DLD1 (cell line): ENCODE measurements around the gene NEURL3.

Source experiments
- in situ Hi-C: cut with HindIII; loops from 2 replicates; pipeline ENCODE4 v1.10.0; 2017; ENCODE audit warnings: low sequenced_read_pairs

The NEURL3 gene

DNA sequence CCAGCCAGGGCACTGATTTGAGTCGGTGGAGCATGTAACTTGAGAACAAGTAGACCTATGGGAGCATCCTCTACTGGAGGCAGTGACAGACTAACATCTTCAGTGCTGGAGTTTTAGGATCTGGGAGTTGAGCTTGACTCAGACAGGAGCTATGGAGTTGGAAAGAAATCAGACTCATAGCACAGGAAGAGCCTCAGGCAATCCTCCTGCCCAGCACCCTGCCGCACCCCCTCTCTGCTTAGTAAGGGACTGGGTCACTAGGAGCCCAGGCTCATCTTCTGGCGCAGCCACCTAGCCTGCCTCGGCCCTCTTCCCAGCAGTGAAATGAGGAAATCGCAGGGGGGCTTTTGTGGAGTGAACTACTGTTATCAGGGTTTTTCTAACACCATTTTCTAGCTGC is 35.0 kb upstream of the NEURL3 start:
- in situ Hi-C loops: no loop called here

- in situ Hi-C loops: no loop called here
These were observed 34.2 kb upstream of the NEURL3 start for GRCh38 chr2:96539215-96539920.

GRCh38 chr2:96538487-96539214 is 33.5 kb upstream of the NEURL3 start:
- in situ Hi-C loops: no loop called here

DNA sequence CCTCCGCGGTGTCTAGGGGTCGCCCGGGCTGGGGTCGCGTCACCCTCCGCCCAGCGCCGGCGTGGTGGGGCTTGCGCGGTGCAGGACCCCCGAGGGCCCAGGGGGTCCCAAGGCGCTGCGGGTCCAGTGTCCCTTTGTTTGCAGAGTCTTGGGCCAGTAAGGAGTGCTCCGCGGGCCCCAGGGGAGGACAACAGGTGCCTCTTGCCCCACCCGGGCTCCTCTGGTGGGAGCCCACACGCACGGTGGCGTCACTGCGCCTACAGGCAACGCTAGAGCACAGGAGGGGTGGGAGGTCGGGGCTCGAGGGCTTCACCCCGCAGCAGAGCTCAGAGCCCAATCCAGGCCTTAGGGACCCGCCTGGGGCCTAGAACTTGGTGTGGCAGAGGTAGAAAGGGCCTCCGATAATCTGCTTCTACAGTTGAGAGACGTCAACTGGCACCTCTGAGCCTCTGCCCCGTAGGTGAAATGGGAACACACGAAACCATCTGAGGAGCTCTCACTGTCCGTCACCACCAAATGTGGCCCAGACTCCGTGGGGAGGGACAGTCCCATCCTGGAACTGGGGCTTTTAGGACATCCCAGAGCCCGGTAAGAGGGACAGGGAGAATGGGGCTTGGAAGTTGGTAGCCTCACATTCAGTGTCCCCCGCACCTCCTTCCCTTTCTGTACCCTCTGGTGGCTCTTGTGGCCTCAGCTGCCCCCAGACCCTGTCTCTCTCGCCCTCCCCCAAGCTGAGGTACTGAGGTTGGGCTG is 32.8 kb upstream of the NEURL3 start:
- in situ Hi-C loops: no loop called here

DNA sequence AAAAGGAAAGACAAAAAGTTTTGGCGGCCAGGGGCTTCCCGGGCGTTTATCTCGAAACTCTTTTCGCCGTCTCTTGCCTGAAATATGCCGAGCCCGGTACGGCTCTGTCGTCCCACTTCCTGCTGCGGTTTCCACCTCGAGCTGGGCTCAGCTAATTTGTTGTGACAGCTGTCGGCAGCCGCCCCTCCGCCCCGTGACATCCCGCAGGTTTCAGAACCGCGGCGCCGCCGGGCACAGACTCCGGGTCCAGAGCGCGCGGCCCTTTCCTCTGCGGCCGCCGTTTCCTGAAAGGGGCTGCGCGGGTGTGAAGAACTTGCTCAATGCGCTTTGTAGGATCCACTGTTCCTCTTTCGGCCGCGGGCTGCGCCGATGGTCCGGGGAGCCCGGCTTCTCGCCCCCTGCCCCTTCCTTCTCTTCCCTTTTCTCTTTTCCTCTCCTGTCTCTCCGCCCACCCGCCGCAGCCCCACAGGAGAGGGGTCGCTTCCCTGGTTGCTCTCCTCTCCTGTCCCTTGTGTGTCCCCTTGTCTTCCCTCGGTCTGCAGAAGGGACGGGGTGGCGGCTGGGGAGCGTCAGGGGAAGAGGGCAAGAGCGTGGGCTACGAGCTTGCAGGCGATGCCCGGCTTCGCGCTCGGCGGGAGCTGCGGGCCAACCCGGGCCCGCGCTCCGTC is 32.0 kb upstream of the NEURL3 start:
- in situ Hi-C loops: no loop called here

- in situ Hi-C loops: no loop called here
These were observed 31.4 kb upstream of the NEURL3 start, which contains the start of gene ARID5A for GRCh38 chr2:96536445-96537065. ARID5A (plus strand) TSS chr2:96536752; CDS start chr2:96536827, 75 bp downstream.

- in situ Hi-C loops: no loop called here
These were observed 30.2 kb upstream of the NEURL3 start for GRCh38 chr2:96535331-96535730.

DNA sequence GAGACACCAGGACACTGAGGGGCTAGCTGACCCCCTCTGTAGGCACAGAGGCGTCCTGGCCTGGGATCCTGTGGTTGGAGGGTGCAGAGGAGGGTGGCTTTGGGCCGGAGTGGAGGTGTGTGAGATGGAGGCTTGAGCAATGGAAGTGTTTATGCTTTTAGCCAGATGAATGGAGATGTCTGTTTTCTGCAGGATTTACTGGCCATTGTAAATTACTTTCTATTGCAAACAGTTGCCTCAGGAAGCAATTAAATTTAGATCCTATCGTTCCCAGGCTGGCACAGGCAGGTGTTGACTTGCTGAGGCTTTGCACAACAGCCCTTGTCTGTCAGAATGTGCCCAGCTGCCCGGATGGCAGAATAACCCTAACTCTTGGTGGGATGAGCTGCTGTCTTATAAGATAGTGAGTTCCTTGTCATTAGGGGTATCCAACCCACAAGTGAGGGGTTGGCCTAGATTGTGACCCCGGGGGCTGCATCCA is 29.6 kb upstream of the NEURL3 start:
- in situ Hi-C loops: loop anchor here (5.0 kb wide), 1 partner anchor 87 kb away; no protein-coding TSS in a partner anchor

GRCh38 chr2:96534141-96534540 is 29.0 kb upstream of the NEURL3 start:
- in situ Hi-C loops: loop anchor here (5.0 kb wide), 1 partner anchor 87 kb away; no protein-coding TSS in a partner anchor

DNA sequence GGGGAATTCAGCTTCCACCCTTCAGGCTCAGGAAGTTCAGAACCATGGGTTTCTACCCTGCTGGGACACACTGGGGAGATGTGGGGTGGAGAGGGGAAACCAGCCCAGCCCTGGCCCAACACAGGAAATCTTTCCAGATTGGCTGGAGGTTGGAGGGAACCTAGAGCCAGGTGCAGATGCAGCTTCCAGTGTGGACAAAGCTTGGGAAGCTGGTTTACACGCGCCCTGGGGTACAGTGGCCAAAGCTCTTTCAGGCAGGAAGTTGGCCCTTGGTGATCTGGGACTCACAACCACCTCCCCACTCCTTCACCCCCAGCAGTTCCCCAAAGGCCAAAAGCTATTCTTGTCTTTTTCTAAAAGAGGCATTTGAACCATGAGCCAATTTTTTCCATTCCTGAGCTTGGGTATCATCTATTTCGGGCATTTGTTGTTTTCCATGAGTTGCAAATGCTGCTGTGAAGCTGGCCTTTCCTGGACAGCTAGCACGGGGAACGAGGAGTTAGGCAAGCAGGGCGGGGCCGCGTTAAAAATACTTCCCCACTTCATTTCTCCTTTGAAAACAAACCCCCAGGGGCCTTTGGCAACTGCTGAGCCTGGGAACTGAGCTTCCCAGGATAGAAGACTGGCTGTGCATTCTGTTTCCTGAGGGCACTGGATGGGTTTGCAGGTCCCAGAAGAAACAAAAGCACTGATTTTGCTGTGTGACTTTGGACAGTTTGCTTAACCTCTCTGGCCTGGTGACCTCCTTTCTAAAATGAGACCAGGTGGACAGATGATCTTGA is 28.3 kb upstream of the NEURL3 start:
- in situ Hi-C loops: loop anchor here (5.0 kb wide), 1 partner anchor 86 kb away; no protein-coding TSS in a partner anchor

- in situ Hi-C loops: loop anchor here (5.0 kb wide), 1 partner anchor 85 kb away; no protein-coding TSS in a partner anchor
These were observed 27.6 kb upstream of the NEURL3 start for GRCh38 chr2:96532641-96533291.

DNA sequence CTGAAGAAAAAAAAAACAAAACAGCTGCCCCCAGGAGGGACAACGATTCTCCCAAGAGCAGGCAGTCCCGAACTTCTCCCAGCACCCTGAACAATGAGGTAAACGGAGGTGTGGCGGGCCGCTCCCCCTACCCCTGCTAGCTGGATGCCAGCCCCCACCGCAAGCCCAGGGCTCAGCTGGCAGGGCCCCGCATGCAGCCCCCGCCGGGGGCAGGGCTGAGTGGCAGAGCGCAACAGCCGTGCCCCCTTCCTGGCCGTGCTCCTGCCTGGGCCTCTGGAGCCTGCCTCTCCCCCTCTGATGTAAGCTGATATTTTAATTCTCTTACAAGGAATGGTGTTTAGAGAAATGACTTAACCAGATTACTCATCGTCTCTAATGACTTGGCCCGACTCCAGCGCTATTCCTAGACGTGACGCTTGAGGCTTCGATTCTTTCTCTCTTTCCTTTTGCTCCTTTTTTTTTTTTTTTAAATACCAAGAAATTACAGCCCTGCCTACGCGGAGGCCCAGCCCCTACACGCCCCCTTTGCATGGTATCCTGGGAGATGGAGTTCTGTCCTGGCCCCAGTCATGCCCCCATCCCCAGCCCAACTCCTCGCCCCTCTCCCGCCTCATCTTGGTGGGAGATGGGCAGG is 26.8 kb upstream of the NEURL3 start:
- in situ Hi-C loops: loop anchor here (5.0 kb wide), 1 partner anchor 85 kb away; no protein-coding TSS in a partner anchor

DNA sequence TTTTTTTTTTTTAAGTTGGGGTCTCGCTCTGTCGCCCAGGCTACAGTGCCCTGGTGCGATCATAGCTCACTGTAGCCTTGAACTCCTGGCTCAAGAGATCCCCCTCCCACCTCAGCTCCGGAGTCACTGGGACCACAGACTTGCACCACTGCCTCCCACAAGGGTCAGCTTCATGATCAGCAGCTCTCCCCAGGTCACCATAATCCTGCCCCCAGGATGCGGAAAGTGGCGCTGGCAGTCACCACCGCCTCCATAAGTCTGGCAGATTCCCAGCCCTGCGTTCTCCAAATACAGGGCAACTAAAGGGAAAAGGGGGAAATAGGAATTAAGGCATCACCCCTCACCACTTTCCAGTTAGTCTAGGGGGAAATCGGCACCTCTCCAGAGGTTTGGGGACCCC is 26.2 kb upstream of the NEURL3 start:
- in situ Hi-C loops: loop anchor here (5.0 kb wide), 1 partner anchor 84 kb away; no protein-coding TSS in a partner anchor

DNA sequence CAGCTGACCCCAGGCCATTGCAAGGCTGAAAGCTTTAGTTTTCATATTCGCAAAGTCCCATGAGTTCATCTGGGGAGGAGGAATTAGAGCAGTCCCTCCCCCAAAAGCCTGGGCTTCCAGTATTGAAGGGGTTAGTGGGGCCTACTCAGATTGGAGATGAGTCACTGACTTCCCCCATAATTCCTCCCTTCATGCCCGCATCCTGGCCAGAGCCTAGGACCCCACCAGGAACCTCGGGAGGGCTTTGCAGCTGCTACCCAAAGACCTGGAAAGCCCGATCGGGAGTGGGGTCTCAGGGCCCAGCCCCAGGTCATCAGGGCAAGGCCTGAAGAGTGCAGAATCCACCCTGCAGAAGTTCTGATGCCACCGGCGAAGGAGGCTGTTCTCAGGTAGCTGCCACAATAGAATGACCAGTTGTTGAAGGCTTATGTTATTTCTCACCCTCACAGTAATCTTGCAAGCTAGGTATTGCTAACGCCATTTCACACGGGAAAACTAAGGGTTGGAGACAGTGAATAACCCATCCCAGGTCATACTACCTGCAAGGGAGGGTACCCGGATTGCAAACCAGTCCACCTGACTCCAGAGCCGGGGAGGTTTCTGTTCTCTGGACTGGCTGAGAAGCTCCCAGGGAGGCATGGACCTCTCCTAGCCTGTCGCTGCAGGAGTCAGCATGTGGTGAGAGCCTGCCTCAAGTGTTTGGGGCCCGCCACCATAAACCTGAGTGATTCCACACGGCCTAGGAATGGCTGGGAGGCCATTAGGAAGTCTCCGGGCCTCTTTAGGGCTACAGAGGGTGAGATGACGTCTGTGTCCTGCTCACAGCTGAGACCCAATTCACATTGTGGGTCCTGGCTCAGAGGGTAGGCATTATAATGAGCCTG is 25.6 kb upstream of the NEURL3 start:
- in situ Hi-C loops: loop anchor here (5.0 kb wide), 1 partner anchor 83 kb away; no protein-coding TSS in a partner anchor

DNA sequence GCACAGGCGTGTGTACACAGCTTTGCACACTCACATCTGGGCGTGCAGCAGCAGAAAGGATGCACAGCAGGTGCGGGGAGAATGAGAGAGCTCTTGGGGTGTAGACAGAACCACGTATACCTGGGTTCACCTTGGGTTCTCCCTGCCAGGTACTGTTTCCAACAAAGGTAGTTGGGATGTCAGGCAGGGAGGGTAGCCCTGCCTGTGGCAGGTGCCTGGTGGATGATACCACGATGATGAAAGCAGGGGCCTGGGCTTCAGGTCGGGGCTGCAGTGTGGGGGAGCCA is 24.9 kb upstream of the NEURL3 start:
- in situ Hi-C loops: loop anchor here (5.0 kb wide), 1 partner anchor 83 kb away; no protein-coding TSS in a partner anchor

DNA sequence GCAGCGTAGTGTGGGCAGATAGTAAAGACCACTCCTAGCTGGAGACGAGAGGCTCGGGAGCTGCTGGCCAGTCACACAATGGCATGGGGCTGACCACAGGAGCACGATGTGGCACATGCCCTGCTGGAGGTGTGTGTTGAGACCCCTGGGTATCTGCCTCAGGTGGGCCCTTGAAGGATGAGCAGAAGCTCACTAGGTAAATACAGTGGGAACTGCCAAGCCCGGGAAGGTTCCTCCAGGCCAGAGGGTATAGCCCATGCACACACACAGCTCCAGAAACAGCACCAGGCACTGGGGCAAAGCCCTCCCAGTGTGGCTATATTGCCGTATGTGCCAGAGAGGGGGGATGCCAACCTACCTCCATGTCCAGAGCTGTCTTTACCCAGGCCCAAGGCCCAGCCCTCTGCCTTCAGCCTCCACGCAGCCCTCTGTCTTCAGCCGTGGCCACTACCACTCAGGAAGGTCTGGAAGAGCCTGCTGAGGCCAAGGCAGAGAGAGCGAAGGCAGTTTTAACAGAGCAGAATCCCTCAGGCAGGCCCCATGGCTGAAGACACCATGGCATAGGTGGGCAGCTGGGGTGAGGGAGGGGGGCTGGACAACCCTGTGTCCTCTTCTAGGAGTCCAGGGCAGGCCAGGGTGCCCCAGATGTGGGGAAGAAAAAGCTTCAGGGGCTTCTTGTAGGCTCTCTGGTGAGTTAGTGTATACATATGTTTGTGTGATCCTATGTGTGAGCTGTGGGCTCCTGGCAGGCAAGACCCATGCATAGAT is 24.4 kb upstream of the NEURL3 start:
- in situ Hi-C loops: loop anchor here (5.0 kb wide), 1 partner anchor 82 kb away; no protein-coding TSS in a partner anchor
